GM21723 (cell line): ENCODE data around the gene UBE2L3.
"Not testable (repeated sequence)": the region's sequence is repeated elsewhere in the genome, so short reads cannot be mapped to it uniquely, and the experiment has no call there.

Experiments used
- ATAC-seq: cut with Tn5 transposase; IDR thresholded peaks from one replicate; pipeline ENCODE4 v1.9.1; 2021; ENCODE audit warnings: mild to moderate bottlenecking, moderate library complexity; ENCODE audit not compliant: unreplicated experiment

The UBE2L3 gene

GRCh38 chr22:21641789-21642583 lies 74.5 kb downstream of the UBE2L3 start, which contains the start of gene SDF2L1:
Gene SDF2L1 (plus strand): TSS chr22:21642302. CDS start chr22:21642337, 35 bp downstream.
- peak; percentile 95 for ATAC-seq

- ATAC-seq: peak; percentile 29
Measured at GRCh38 chr22:21642584-21643448, 75.3 kb downstream of the UBE2L3 start.

- no peak for ATAC-seq
Measured at GRCh38 chr22:21643533-21644357, 76.2 kb downstream of the UBE2L3 start.

GRCh38 chr22:21645513-21645912 lies 78.0 kb downstream of the UBE2L3 start:
- not testable (repeated sequence) for ATAC-seq

- no peak for ATAC-seq
Measured at GRCh38 chr22:21646608-21647590, 79.4 kb downstream of the UBE2L3 start.

- no peak for ATAC-seq
Measured at GRCh38 chr22:21650280-21650679, 82.8 kb downstream of the UBE2L3 start.

GRCh38 chr22:21650823-21651520 lies 83.5 kb downstream of the UBE2L3 start:
- ATAC-seq: no peak

- peak; percentile 19 for ATAC-seq
Measured at GRCh38 chr22:21651521-21652009, 84.1 kb downstream of the UBE2L3 start.

GRCh38 chr22:21652010-21652546 lies 84.6 kb downstream of the UBE2L3 start:
- ATAC-seq: peak; percentile 78

GRCh38 chr22:21652547-21653545 lies 85.3 kb downstream of the UBE2L3 start:
- ATAC-seq: no peak

GRCh38 chr22:21657020-21657359 lies 89.5 kb downstream of the UBE2L3 start:
- ATAC-seq: no peak

- peak; percentile 70 for ATAC-seq
Measured at GRCh38 chr22:21657360-21658032, 90.0 kb downstream of the UBE2L3 start.

- no peak for ATAC-seq
Measured at GRCh38 chr22:21659864-21660525, 92.5 kb downstream of the UBE2L3 start.

GRCh38 chr22:21660904-21661303 lies 93.4 kb downstream of the UBE2L3 start:
- ATAC-seq: no peak

GRCh38 chr22:21661991-21662390 lies 94.5 kb downstream of the UBE2L3 start:
- ATAC-seq: no peak

GRCh38 chr22:21663738-21664137 lies 96.2 kb downstream of the UBE2L3 start:
- ATAC-seq: no peak
